Astrocyte (in vitro differentiated cells and primary cell): ENCODE measurements around the gene STXBP5. TPM values are rescaled to one million over a fixed set of nuclear protein-coding genes. Genes with fewer than 3 reads are reported as not detected.

Experiments used
- DNase-seq: peaks from one replicate; pipeline ENCODE4 v3.0.0-alpha.2; 2010; ENCODE audit warnings: low read depth
- FAIRE-seq: peaks from 2 replicates; lab custom pipeline; 2011; peaks lifted over from hg19 to GRCh38; lab: Jason Lieb, UNC
- H2AFZ ChIP-seq: 2 replicates; pipeline ENCODE4 v1.6.0; 2012; ENCODE audit warnings: low read depth, low read length, inconsistent platforms
- H3K27ac ChIP-seq: 2 replicates; pipeline ENCODE4 v1.5.1; 2011; ENCODE audit warnings: low read depth, low read length, inconsistent platforms
- H3K27me3 ChIP-seq: 2 replicates; pipeline ENCODE4 v1.6.0; 2011; ENCODE audit warnings: low read length, inconsistent platforms; ENCODE audit not compliant: insufficient read depth
- H3K36me3 ChIP-seq: 2 replicates; pipeline ENCODE4 v1.5.1; 2011; ENCODE audit warnings: low read length, inconsistent platforms; ENCODE audit not compliant: insufficient read depth
- H3K4me1 ChIP-seq: 2 replicates; pipeline ENCODE4 v1.5.1; 2011; ENCODE audit warnings: low read length, inconsistent platforms; ENCODE audit not compliant: insufficient read depth
- H3K4me2 ChIP-seq: 2 replicates; pipeline ENCODE4 v1.6.0; 2012; ENCODE audit warnings: low read length, inconsistent platforms
- H3K4me3 ChIP-seq: 2 replicates; pipeline ENCODE4 v1.5.1; 2011; ENCODE audit warnings: low read depth, mild to moderate bottlenecking, low read length, inconsistent platforms; ENCODE audit not compliant: insufficient read depth
- H3K79me2 ChIP-seq: 2 replicates; pipeline ENCODE4 v1.6.0; 2012; ENCODE audit warnings: mild to moderate bottlenecking, low read length, inconsistent platforms; ENCODE audit not compliant: insufficient read depth
- H3K9ac ChIP-seq: 2 replicates; pipeline ENCODE4 v1.6.0; 2012; ENCODE audit warnings: mild to moderate bottlenecking, low read length, inconsistent platforms
- H3K9me3 ChIP-seq: 2 replicates; pipeline ENCODE4 v1.5.1; 2012; ENCODE audit warnings: low read depth, mild to moderate bottlenecking, low read length, inconsistent platforms; ENCODE audit not compliant: insufficient read depth
- H4K20me1 ChIP-seq: 2 replicates; pipeline ENCODE4 v1.6.0; 2012; ENCODE audit warnings: low read length, inconsistent platforms; ENCODE audit not compliant: insufficient read depth
- H3K27ac Mint-ChIP-seq: one replicate; pipeline ENCODE4 v1.8.0; 2021; ENCODE audit warnings: mild to moderate bottlenecking, mixed read lengths; ENCODE audit not compliant: unreplicated experiment
- H3K27me3 Mint-ChIP-seq: one replicate; pipeline ENCODE4 v1.8.0; 2021; ENCODE audit warnings: low read depth, mixed read lengths; ENCODE audit not compliant: unreplicated experiment
- H3K36me3 Mint-ChIP-seq: one replicate; pipeline ENCODE4 v1.8.0; 2021; ENCODE audit warnings: low read depth, mixed read lengths; ENCODE audit not compliant: unreplicated experiment
- H3K4me1 Mint-ChIP-seq: one replicate; pipeline ENCODE4 v1.8.0; 2021; ENCODE audit warnings: low read depth, mixed read lengths; ENCODE audit not compliant: unreplicated experiment
- H3K4me3 Mint-ChIP-seq: one replicate; pipeline ENCODE4 v1.8.0; 2021; ENCODE audit warnings: mild to moderate bottlenecking, moderate library complexity, mixed read lengths; ENCODE audit not compliant: unreplicated experiment
- H3K9me3 Mint-ChIP-seq: one replicate; pipeline ENCODE4 v1.8.0; 2021; ENCODE audit warnings: mild to moderate bottlenecking, mixed read lengths; ENCODE audit not compliant: unreplicated experiment
- EZH2 ChIP-seq: IDR thresholded peaks from 2 replicates; pipeline ENCODE4 v1.6.1; 2012; ENCODE audit warnings: mild to moderate bottlenecking, low read length, inconsistent platforms; ENCODE audit not compliant: insufficient read depth
- total RNA-seq: library from RNA; stranded (reverse); gene quantifications from 2 replicates; pipeline ENCODE4 v1.2.1, GENCODE V29; 2021
- TF ChIP-seq, protein P1 (sequence below): IDR thresholded peaks from 2 replicates; pipeline ENCODE4 v1.5.1; 2011; ENCODE audit warnings: low read depth, mild to moderate bottlenecking, inconsistent platforms, low read length, moderate library complexity; ENCODE audit not compliant: insufficient read depth

Gene STXBP5
- total RNA-seq, 1 donor from 2014 or later = 25.7 TPM

DNA sequence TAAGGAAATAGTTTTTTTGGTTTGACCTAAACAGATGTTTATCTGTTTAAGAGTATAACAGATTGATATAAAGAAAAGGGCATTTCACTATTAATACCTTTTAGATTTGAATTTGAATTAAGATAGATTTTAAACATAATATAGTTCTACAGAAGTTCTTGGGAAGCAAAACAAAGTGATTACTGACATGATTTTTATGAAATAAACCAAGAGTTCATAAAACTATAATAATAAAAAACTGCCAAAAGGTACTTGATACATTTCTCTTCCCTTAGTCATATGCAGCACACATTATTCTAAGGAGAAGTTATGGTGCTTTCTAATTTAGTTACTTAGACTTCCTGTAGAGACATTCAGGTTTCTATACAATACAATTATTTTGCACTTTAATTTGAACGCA is 9.6 kb downstream of the STXBP5 start:
- H3K79me2 ChIP-seq = peaks cover 57% of the 10 kb centered on the region
- Mint-ChIP-seq H3K9me3 (no peaks in the 10 kb centered on the region), H3K27ac (no peak overlapping the region), H3K27me3 (no peaks in the 10 kb centered on the region), H3K36me3 (peaks cover 4% of the 10 kb centered on the region), H3K4me3 (no peak overlapping the region), H3K4me1 (peaks cover 13% of the 10 kb centered on the region)
- H3K27ac ChIP-seq = no peak overlapping the region
- H3K4me2 ChIP-seq = no peak overlapping the region
- H3K4me1 ChIP-seq = no peaks in the 10 kb centered on the region
- H3K9me3 ChIP-seq = no peaks in the 10 kb centered on the region
- FAIRE-seq = no peak
- no peak for DNase-seq
- no peak overlapping the region for H3K4me3 ChIP-seq
- H3K9ac ChIP-seq = no peak overlapping the region
- no peaks in the 10 kb centered on the region for H3K27me3 ChIP-seq
- H2AFZ ChIP-seq = no peak overlapping the region
- H4K20me1 ChIP-seq = peaks cover 11% of the 10 kb centered on the region
- TF ChIP-seq EZH2 = no peak
- TF ChIP-seq, protein P1, sequence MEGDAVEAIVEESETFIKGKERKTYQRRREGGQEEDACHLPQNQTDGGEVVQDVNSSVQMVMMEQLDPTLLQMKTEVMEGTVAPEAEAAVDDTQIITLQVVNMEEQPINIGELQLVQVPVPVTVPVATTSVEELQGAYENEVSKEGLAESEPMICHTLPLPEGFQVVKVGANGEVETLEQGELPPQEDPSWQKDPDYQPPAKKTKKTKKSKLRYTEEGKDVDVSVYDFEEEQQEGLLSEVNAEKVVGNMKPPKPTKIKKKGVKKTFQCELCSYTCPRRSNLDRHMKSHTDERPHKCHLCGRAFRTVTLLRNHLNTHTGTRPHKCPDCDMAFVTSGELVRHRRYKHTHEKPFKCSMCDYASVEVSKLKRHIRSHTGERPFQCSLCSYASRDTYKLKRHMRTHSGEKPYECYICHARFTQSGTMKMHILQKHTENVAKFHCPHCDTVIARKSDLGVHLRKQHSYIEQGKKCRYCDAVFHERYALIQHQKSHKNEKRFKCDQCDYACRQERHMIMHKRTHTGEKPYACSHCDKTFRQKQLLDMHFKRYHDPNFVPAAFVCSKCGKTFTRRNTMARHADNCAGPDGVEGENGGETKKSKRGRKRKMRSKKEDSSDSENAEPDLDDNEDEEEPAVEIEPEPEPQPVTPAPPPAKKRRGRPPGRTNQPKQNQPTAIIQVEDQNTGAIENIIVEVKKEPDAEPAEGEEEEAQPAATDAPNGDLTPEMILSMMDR = no peak
- no peaks in the 10 kb centered on the region for H3K36me3 ChIP-seq

GRCh38 chr6:147214248-147215227 is 10.3 kb downstream of the STXBP5 start:
- no peak overlapping the region for H3K27ac ChIP-seq
- peaks cover 12% of the 10 kb centered on the region for H3K4me1 Mint-ChIP-seq
- H3K27ac Mint-ChIP-seq = no peak overlapping the region

More at GRCh38 chr6:147214248-147215227, 10.3 kb downstream of the STXBP5 start:
- Histone ChIP-seq H3K4me3 (no peak overlapping the region), H3K9ac (no peak overlapping the region), H3K9me3 (no peaks in the 10 kb centered on the region), H3K4me1 (no peaks in the 10 kb centered on the region), H3K27me3 (no peaks in the 10 kb centered on the region), H3K4me2 (no peak overlapping the region), H3K36me3 (no peaks in the 10 kb centered on the region), H2AFZ (no peak overlapping the region), H3K79me2 (peaks cover 59% of the 10 kb centered on the region), H4K20me1 (peaks cover 10% of the 10 kb centered on the region)
- TF ChIP-seq, protein P1 = no peak
- no peak for TF ChIP-seq EZH2
- Mint-ChIP-seq H3K36me3 (peaks cover 4% of the 10 kb centered on the region), H3K4me3 (no peak overlapping the region), H3K27me3 (no peaks in the 10 kb centered on the region), H3K9me3 (no peaks in the 10 kb centered on the region)
- FAIRE-seq (no peak), DNase-seq (no peak)
